CD4-positive, alpha-beta T cell (primary cell): ENCODE results near the gene NRXN3. TPM values are rescaled to one million over a fixed set of nuclear protein-coding genes. Genes with fewer than 3 reads are reported as not detected.

Experiments used
- ATAC-seq: fragments of 200-7000 bp; cut with Tn5 transposase; one replicate; pipeline ENCODE4 v1.10.0; 2022; ENCODE audit warnings: mild to moderate bottlenecking; ENCODE audit not compliant: poor library complexity
- CTCF ChIA-PET: fragments of 350-600 bp; sonication (Branson Sonifier 250); formaldehyde crosslinking; loops from one replicate; lab custom pipeline; 2021; ENCODE audit warnings: antibody characterized with exemption, inconsistent platforms; lab: Charles Lee
- POLR2A ChIA-PET: fragments of 350-600 bp; sonication (Branson Sonifier 250); formaldehyde crosslinking; loops from one replicate; lab custom pipeline; 2021; ENCODE audit warnings: antibody characterized with exemption, inconsistent platforms; lab: Charles Lee
- DNase-seq, 14 experiments: peaks; one replicate each; pipeline ENCODE4 v3.0.0-alpha.2; 2013 to 2020; ENCODE audit warnings: mixed read lengths in 2 of 14
- H3K27ac ChIP-seq, 2 donors: one replicate each; pipeline versions ENCODE4 v1.5.1 to v1.7.0; 2013; ENCODE audit warnings: low read length in 2 of 2, low read depth in 1 of 2, mild to moderate bottlenecking in 1 of 2
- H3K27me3 ChIP-seq, 2 experiments: 1 replicate in 1 of 2; 2 replicates in 1 of 2; pipeline versions ENCODE4 v1.6.1 to v1.7.0; 2013; ENCODE audit warnings: low read length in 2 of 2, control low read depth in 1 of 2, mild to moderate bottlenecking in 1 of 2, moderate library complexity in 1 of 2; ENCODE audit not compliant: insufficient read depth in 2 of 2, control insufficient read depth in 1 of 2
- H3K36me3 ChIP-seq: one replicate; pipeline ENCODE4 v1.6.1; 2013; ENCODE audit warnings: low read length, control low read depth; ENCODE audit not compliant: insufficient read depth
- H3K4me1 ChIP-seq: one replicate; pipeline ENCODE4 v1.6.1; 2013; ENCODE audit warnings: low read length, control low read depth; ENCODE audit not compliant: insufficient read depth
- H3K4me3 ChIP-seq: one replicate; pipeline ENCODE4 v1.5.1; 2013; ENCODE audit warnings: mild to moderate bottlenecking, low read length, moderate library complexity
- H3K9me3 ChIP-seq, 2 experiments: 1 replicate in 1 of 2; 2 replicates in 1 of 2; pipeline versions ENCODE4 v1.6.1 to v1.7.0; 2013; ENCODE audit warnings: low read length in 2 of 2, mild to moderate bottlenecking in 2 of 2, control low read depth in 1 of 2, moderate library complexity in 1 of 2; ENCODE audit not compliant: control insufficient read depth in 1 of 2, insufficient read depth in 1 of 2
- H3K27ac Mint-ChIP-seq: one replicate; pipeline ENCODE4 v1.8.0; 2020; ENCODE audit warnings: mixed read lengths
- H3K27me3 Mint-ChIP-seq: one replicate; pipeline ENCODE4 v1.8.0; 2021; ENCODE audit warnings: mixed read lengths
- H3K36me3 Mint-ChIP-seq: one replicate; pipeline ENCODE4 v1.8.0; 2021; ENCODE audit warnings: low read depth, mixed read lengths
- H3K4me1 Mint-ChIP-seq: one replicate; pipeline ENCODE4 v1.8.0; 2021; ENCODE audit warnings: low read depth, mixed read lengths
- H3K4me3 Mint-ChIP-seq: one replicate; pipeline ENCODE4 v1.8.0; 2020; ENCODE audit warnings: mild to moderate bottlenecking, mixed read lengths
- H3K9me3 Mint-ChIP-seq: one replicate; pipeline ENCODE4 v1.8.0; 2020; ENCODE audit warnings: mixed read lengths
- CTCF ChIP-seq: fragments of 200-600 bp; IDR thresholded peaks from one replicate; pipeline ENCODE4 v1.8.0; 2022; ENCODE audit warnings: antibody characterized with exemption, mild to moderate bottlenecking
- intact Hi-C, 2 experiments: fragments of 100-400 bp; cut with DNase I in 1 of 2; cut with micrococcal nuclease in 1 of 2; formaldehyde crosslinking; loops; one replicate each; pipeline versions ENCODE4 v1.15.1 to v1.9.0; 2023 to 2025; cut with DNase I, micrococcal nuclease
- total RNA-seq, 174 experiments: library from RNA in 2 of 174; stranded (reverse) in 2 of 174; gene quantifications; one replicate each; pipeline ENCODE4 v1.2.3 and lab custom pipeline; 2021 to 2026

NRXN3 gene
- total RNA-seq, 2 experiments from 2014 or later = not detected

- H3K27me3 Mint-ChIP-seq = peaks cover 13% of the 10 kb centered on the region
- no peak overlapping the region for H3K27ac Mint-ChIP-seq
Measured at GRCh38 chr14:78424311-78424710, 254.1 kb downstream of the NRXN3 start.

GRCh38 chr14:78425330-78425729 lies 255.2 kb downstream of the NRXN3 start:
- no peak overlapping the region for H3K27ac Mint-ChIP-seq
- no peaks in the 10 kb centered on the region for H3K36me3 Mint-ChIP-seq

More at GRCh38 chr14:78424311-78424710, 254.1 kb downstream of the NRXN3 start:
- H3K36me3 ChIP-seq = no peaks in the 10 kb centered on the region
- H3K27me3 ChIP-seq = no peaks in the 10 kb centered on the region
- Mint-ChIP-seq H3K4me1 (no peaks in the 10 kb centered on the region), H3K36me3 (no peaks in the 10 kb centered on the region), H3K9me3 (no peaks in the 10 kb centered on the region), H3K4me3 (no peak overlapping the region)
- ChIA-PET POLR2A (no interaction called here), CTCF (no interaction called here)
- TF ChIP-seq CTCF = no peak
- H3K9me3 ChIP-seq = peaks cover 0 to 3% of the 10 kb centered on the region in 2 experiments
- no peak overlapping the region for H3K4me3 ChIP-seq
- intact Hi-C loops = no loop called here
- ATAC-seq (no peak), DNase-seq (no peak)
- no peak overlapping the region for H3K27ac ChIP-seq
- H3K4me1 ChIP-seq = no peaks in the 10 kb centered on the region

GRCh38 chr14:78425782-78426181 lies 255.6 kb downstream of the NRXN3 start:
- no peak for TF ChIP-seq CTCF
- Mint-ChIP-seq H3K4me3 (no peak overlapping the region), H3K27ac (no peak overlapping the region), H3K36me3 (no peaks in the 10 kb centered on the region), H3K27me3 (peaks cover 13% of the 10 kb centered on the region), H3K9me3 (no peaks in the 10 kb centered on the region), H3K4me1 (no peaks in the 10 kb centered on the region)
- Histone ChIP-seq H3K9me3 (peaks cover 0 to 3% of the 10 kb centered on the region in 2 experiments), H3K27ac (no peak overlapping the region), H3K27me3 (no peaks in the 10 kb centered on the region), H3K4me1 (no peaks in the 10 kb centered on the region), H3K36me3 (no peaks in the 10 kb centered on the region), H3K4me3 (no peak overlapping the region)
- ATAC-seq (no peak), DNase-seq (no peak)
- intact Hi-C loops = no loop called here
- ChIA-PET POLR2A (no interaction called here), CTCF (no interaction called here)

More at GRCh38 chr14:78425330-78425729, 255.2 kb downstream of the NRXN3 start:
- intact Hi-C loops = no loop called here
- H3K4me1 ChIP-seq = no peaks in the 10 kb centered on the region
- no peak for ATAC-seq
- H3K9me3 ChIP-seq = peaks cover 0 to 3% of the 10 kb centered on the region in 2 experiments
- H3K27me3 ChIP-seq = no peaks in the 10 kb centered on the region
- peaks cover 13% of the 10 kb centered on the region for H3K27me3 Mint-ChIP-seq
- H3K4me1 Mint-ChIP-seq = no peaks in the 10 kb centered on the region
- no peak overlapping the region for H3K4me3 ChIP-seq
- CTCF ChIA-PET = no interaction called here
- no peak for TF ChIP-seq CTCF
- no peak overlapping the region for H3K27ac ChIP-seq
- no peaks in the 10 kb centered on the region for H3K9me3 Mint-ChIP-seq
- no peaks in the 10 kb centered on the region for H3K36me3 ChIP-seq
- no peak for DNase-seq
- H3K4me3 Mint-ChIP-seq = no peak overlapping the region
- POLR2A ChIA-PET = no interaction called here
